ENCODE data around the gene NKIRAS1. TPM values are rescaled to one million over a fixed set of nuclear protein-coding genes. Genes with fewer than 3 reads are reported as not detected.

Gene NKIRAS1
- total RNA-seq, 2 experiments from 2014 or later: 3.2 to 3.8 TPM

GRCh38 chr3:23934253-23934652, 17.5 kb upstream of the NKIRAS1 start:
- ChIA-PET POLR2A (interaction anchor here (2.6 kb wide), 1 partner anchor 17 kb away, joined by 10 read pairs; the partner anchor contains the start of genes NKIRAS1 and RPL15), CTCF (interaction anchor here (0.6 kb wide), 1 partner anchor 25 kb away, joined by 4 read pairs; no protein-coding TSS in a partner anchor)
- Histone ChIP-seq H3K27ac (ENCODE audit: low read depth in 1 of 2, low read length in 2 of 2) (no peak overlapping the region), H3K4me3 (ENCODE audit: low read length) (no peak overlapping the region), H3K36me3 (ENCODE audit: insufficient read depth, low read length) (no peaks in the 10 kb centered on the region), H3K9me3 (ENCODE audit: control insufficient read depth in 1 of 2, insufficient read depth in 1 of 2, low read length in 2 of 2) (peaks cover 0 to 4% of the 10 kb centered on the region in 2 experiments), H3K27me3 (ENCODE audit: control insufficient read depth in 1 of 2, insufficient read depth in 2 of 2, low read length in 2 of 2) (no peaks in the 10 kb centered on the region), H3K4me1 (ENCODE audit: insufficient read depth, low read length) (no peaks in the 10 kb centered on the region)
- DNase-seq: no peak
- no peak for ATAC-seq (ENCODE audit: poor library complexity)
- no peak for TF ChIP-seq CTCF (IDR thresholded peaks at IDR 0.05)
- H3K4me3 Mint-ChIP-seq: no peak overlapping the region
- H3K27me3 Mint-ChIP-seq: no peaks in the 10 kb centered on the region
- H3K9me3 Mint-ChIP-seq: no peaks in the 10 kb centered on the region
- no peaks in the 10 kb centered on the region for H3K36me3 Mint-ChIP-seq (ENCODE audit: low read depth)
- intact Hi-C loops (cut with DNase I, micrococcal nuclease): no loop called here
- H3K27ac Mint-ChIP-seq: no peak overlapping the region
- H3K4me1 Mint-ChIP-seq (ENCODE audit: low read depth): no peaks in the 10 kb centered on the region

- TF ChIP-seq CTCF (IDR thresholded peaks at IDR 0.05): no peak
- Mint-ChIP-seq H3K27me3 (no peaks in the 10 kb centered on the region), H3K9me3 (no peaks in the 10 kb centered on the region), H3K36me3 (ENCODE audit: low read depth) (no peaks in the 10 kb centered on the region), H3K4me3 (no peak overlapping the region), H3K4me1 (ENCODE audit: low read depth) (no peaks in the 10 kb centered on the region), H3K27ac (no peak overlapping the region)
- Histone ChIP-seq H3K9me3 (ENCODE audit: control insufficient read depth in 1 of 2, insufficient read depth in 1 of 2, low read length in 2 of 2) (no peaks in the 10 kb centered on the region), H3K27ac (ENCODE audit: low read depth in 1 of 2, low read length in 2 of 2) (no peak overlapping the region), H3K4me3 (ENCODE audit: low read length) (no peak overlapping the region), H3K36me3 (ENCODE audit: insufficient read depth, low read length) (no peaks in the 10 kb centered on the region), H3K4me1 (ENCODE audit: insufficient read depth, low read length) (no peaks in the 10 kb centered on the region), H3K27me3 (ENCODE audit: control insufficient read depth in 1 of 2, insufficient read depth in 2 of 2, low read length in 2 of 2) (no peaks in the 10 kb centered on the region)
- DNase-seq (no peak), ATAC-seq (ENCODE audit: poor library complexity) (no peak)
- intact Hi-C loops (cut with DNase I, micrococcal nuclease): no loop called here
- ChIA-PET CTCF (interaction anchor here (0.7 kb wide), 1 partner anchor 8 kb away, joined by 3 read pairs; no protein-coding TSS in a partner anchor), POLR2A (no interaction called here)
Measured at GRCh38 chr3:23932571-23932970, 15.8 kb upstream of the NKIRAS1 start.

- H3K9me3 ChIP-seq (ENCODE audit: control insufficient read depth in 1 of 2, insufficient read depth in 1 of 2, low read length in 2 of 2): no peaks in the 10 kb centered on the region
- ChIA-PET CTCF (no interaction called here), POLR2A (no interaction called here)
- H3K4me3 ChIP-seq (ENCODE audit: low read length): no peak overlapping the region
- no peaks in the 10 kb centered on the region for H3K36me3 ChIP-seq (ENCODE audit: insufficient read depth, low read length)
- DNase-seq (no peak), ATAC-seq (ENCODE audit: poor library complexity) (no peak)
- no peak overlapping the region for H3K4me3 Mint-ChIP-seq
- no peak overlapping the region for H3K27ac ChIP-seq (ENCODE audit: low read depth in 1 of 2, low read length in 2 of 2)
- H3K27me3 ChIP-seq (ENCODE audit: control insufficient read depth in 1 of 2, insufficient read depth in 2 of 2, low read length in 2 of 2): no peaks in the 10 kb centered on the region
- H3K9me3 Mint-ChIP-seq: no peaks in the 10 kb centered on the region
- no peaks in the 10 kb centered on the region for H3K4me1 Mint-ChIP-seq (ENCODE audit: low read depth)
- no peaks in the 10 kb centered on the region for H3K4me1 ChIP-seq (ENCODE audit: insufficient read depth, low read length)
- no peak overlapping the region for H3K27ac Mint-ChIP-seq
- no peaks in the 10 kb centered on the region for H3K27me3 Mint-ChIP-seq
- intact Hi-C loops (cut with DNase I, micrococcal nuclease): no loop called here
- no peak for TF ChIP-seq CTCF (IDR thresholded peaks at IDR 0.05)
- H3K36me3 Mint-ChIP-seq (ENCODE audit: low read depth): no peaks in the 10 kb centered on the region
Measured at GRCh38 chr3:23931597-23931996, 14.8 kb upstream of the NKIRAS1 start.
